NCI-H1048 (cell line): Measurements from ENCODE around the gene MEF2C.
"Not testable (repeated sequence)": the region's sequence is repeated elsewhere in the genome, so short reads cannot be mapped to it uniquely, and the experiment has no call there.

Experiments used
- DNase-seq: peaks from one replicate; lab custom pipeline; 2025; lab: John Stamatoyannopoulos, UW

The MEF2C gene

GRCh38 chr5:88862547-88863175, 20.3 kb downstream of the MEF2C start:
- no peak for DNase-seq

- no peak for DNase-seq
Measured at GRCh38 chr5:88861231-88861630, 21.8 kb downstream of the MEF2C start.

- DNase-seq: no peak
Measured at GRCh38 chr5:88860501-88860900, 22.5 kb downstream of the MEF2C start.

GRCh38 chr5:88858392-88858791, 24.6 kb downstream of the MEF2C start:
- no peak for DNase-seq

GRCh38 chr5:88856381-88856780, 26.6 kb downstream of the MEF2C start:
- not testable (repeated sequence) for DNase-seq

- DNase-seq: no peak
Measured at GRCh38 chr5:88854769-88855168, 28.2 kb downstream of the MEF2C start.

- no peak for DNase-seq
Measured at GRCh38 chr5:88847420-88847819, 35.6 kb downstream of the MEF2C start.

GRCh38 chr5:88846434-88846833, 36.5 kb downstream of the MEF2C start:
- no peak for DNase-seq

GRCh38 chr5:88845081-88845697, 37.8 kb downstream of the MEF2C start:
- DNase-seq: no peak

- no peak for DNase-seq
Measured at GRCh38 chr5:88842784-88843183, 40.2 kb downstream of the MEF2C start.

- DNase-seq: no peak
Measured at GRCh38 chr5:88841212-88841611, 41.8 kb downstream of the MEF2C start.

GRCh38 chr5:88840495-88840894, 42.5 kb downstream of the MEF2C start:
- no peak for DNase-seq

- no peak for DNase-seq
Measured at GRCh38 chr5:88839238-88839637, 43.7 kb downstream of the MEF2C start.

- DNase-seq: no peak
Measured at GRCh38 chr5:88838500-88838899, 44.5 kb downstream of the MEF2C start.

- DNase-seq: no peak
Measured at GRCh38 chr5:88837817-88838216, 45.2 kb downstream of the MEF2C start.

- no peak for DNase-seq
Measured at GRCh38 chr5:88837222-88837621, 45.8 kb downstream of the MEF2C start.

- no peak for DNase-seq
Measured at GRCh38 chr5:88836195-88836838, 46.7 kb downstream of the MEF2C start.

- no peak for DNase-seq
Measured at GRCh38 chr5:88834499-88834898, 48.5 kb downstream of the MEF2C start.

- no peak for DNase-seq
Measured at GRCh38 chr5:88834131-88834462, 48.9 kb downstream of the MEF2C start.

- DNase-seq: no peak
Measured at GRCh38 chr5:88833371-88834130, 49.4 kb downstream of the MEF2C start.

GRCh38 chr5:88831816-88832215, 51.2 kb downstream of the MEF2C start:
- no peak for DNase-seq

GRCh38 chr5:88830567-88830966, 52.4 kb downstream of the MEF2C start:
- DNase-seq: no peak

GRCh38 chr5:88829775-88830174, 53.2 kb downstream of the MEF2C start:
- no peak for DNase-seq
